Left colon (tissue), 2 donors: ENCODE results near the gene ADH5. TPM values are rescaled to one million over a fixed set of nuclear protein-coding genes. Genes with fewer than 3 reads are reported as not detected.
"Not testable (repeated sequence)": the region's sequence is repeated elsewhere in the genome, so short reads cannot be mapped to it uniquely, and the experiment has no call there.

Source experiments
- ATAC-seq: fragments of 200-7000 bp; cut with Tn5 transposase; one replicate; pipeline ENCODE4 v1.9.1; 2020; ENCODE audit warnings: mild to moderate bottlenecking, moderate library complexity
- DNase-seq, 2 donors: peaks; one replicate each; pipeline ENCODE4 v3.0.0-alpha.2; 2020
- intact Hi-C, 2 donors: fragments of 100-400 bp; cut with DNase I in 1 of 2; cut with micrococcal nuclease in 1 of 2; formaldehyde crosslinking; loops; one replicate each; pipeline versions ENCODE4 v1.11.2 to v1.14.0; 2022; cut with DNase I, micrococcal nuclease
- long read RNA-seq: library from polyadenylated mRNA; unstranded; transcript quantifications from one replicate; pipeline ENCODE4 v2.0.0, GENCODE V29; 2021
- total RNA-seq, 2 donors: library from RNA; stranded (reverse); fragmentation: NEBNext Ultra II Directional; extraction: Animal tissue kit (Norgen Biotek cat#: 25700); gene quantifications; one replicate each; pipeline ENCODE4 v1.2.1, GENCODE V29; 2021
- donor health status: DM: no; HTN: no; CAD: no.
- donor health status: DM: yes; HTN: yes; CAD: no.

The ADH5 gene
- total RNA-seq: 100 to 1,000 TPM; 207 to 222 TPM
- long read RNA-seq, transcript ADH5-201 (9 exons, 2,615 nt): major isoform, 178 of 196 reads
- long read RNA-seq, partial matches to known transcripts: 11 of 196 reads
- long read RNA-seq, other reads (novel, unspliced or antisense): 7 of 196 reads

GRCh38 chr4:99088481-99089365 is at the start of gene ADH5:
TSS of gene ADH5 (minus strand) at chr4:99088788. CDS start at chr4:99088700, 88 bp downstream.
- DNase-seq (peak; percentile 91 to 93), ATAC-seq (peak; percentile 83)
- intact Hi-C loops: no loop called here

GRCh38 chr4:99136329-99136728 is 47.7 kb upstream of the ADH5 start:
- intact Hi-C loops: no loop called here
- no peak for ATAC-seq
- no peak for DNase-seq

GRCh38 chr4:99135541-99136162 is 47.1 kb upstream of the ADH5 start:
- no peak for DNase-seq
- intact Hi-C loops: no loop called here
- no peak for ATAC-seq

DNA sequence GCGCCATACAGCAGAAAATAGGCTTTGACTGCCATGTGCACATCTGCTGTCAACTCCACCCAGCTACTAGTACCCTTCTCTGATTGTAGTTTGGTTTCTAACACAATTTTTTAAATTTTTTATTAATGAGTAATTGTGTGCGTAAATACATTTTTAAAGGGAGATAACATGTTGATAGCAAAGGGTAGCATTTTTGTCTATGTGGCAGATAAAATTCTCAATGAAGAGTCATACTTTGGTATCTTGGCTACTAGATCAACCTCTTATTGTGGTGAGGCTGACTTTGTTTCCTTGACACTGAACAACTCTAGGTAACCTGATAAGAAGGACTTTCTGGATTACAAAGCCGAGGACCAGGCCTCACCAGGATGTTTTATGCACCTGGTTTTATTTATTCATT is 46.0 kb upstream of the ADH5 start:
- no peak for ATAC-seq

GRCh38 chr4:99131378-99131777 is 42.8 kb upstream of the ADH5 start:
- ATAC-seq (peak; percentile 90), DNase-seq (no peak)
- intact Hi-C loops: no loop called here

More for the DNA sequence above, 46.0 kb upstream of the ADH5 start:
- intact Hi-C loops: no loop called here
- no peak for DNase-seq

DNA sequence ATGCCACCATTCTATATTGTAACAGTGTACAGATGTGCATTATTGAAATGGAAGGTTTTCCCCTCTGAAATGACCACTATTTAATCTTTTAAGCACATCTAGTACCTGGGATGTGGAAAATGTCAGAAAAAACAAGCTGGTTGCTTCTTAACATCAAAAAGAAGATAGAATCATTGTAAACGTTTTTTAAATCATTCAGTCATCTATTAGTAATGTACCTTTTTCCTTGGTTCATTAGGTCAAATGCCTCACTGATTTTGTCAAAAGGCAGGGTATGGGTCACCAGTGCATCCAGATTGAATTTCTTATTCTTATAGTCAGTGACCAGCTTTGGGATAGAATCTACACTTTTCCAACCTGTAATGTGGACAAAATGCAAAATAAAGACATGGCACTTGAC is 37.8 kb upstream of the ADH5 start:
- ATAC-seq (no peak), DNase-seq (no peak)
- intact Hi-C loops: no loop called here

DNA sequence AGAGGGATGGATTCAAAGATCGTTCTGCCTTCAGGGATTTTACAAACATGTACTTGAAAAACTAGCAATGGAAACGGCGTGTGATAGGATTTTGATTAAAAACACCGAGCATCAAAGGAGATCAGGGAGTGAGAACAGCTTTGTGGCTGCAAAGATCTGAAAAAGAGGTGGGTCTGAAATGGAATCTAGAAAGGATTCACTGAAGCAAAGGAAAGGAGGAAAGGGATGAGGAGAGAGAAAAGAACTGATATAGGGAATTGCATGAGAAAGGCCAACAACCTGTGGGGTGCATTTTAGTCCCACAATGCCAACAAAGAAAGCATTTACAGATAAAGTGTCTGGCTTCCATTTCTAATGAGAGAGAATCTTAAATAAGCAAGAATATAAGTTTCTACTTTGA is 32.4 kb upstream of the ADH5 start:
- DNase-seq: no peak
- intact Hi-C loops: no loop called here
- ATAC-seq: no peak

DNA sequence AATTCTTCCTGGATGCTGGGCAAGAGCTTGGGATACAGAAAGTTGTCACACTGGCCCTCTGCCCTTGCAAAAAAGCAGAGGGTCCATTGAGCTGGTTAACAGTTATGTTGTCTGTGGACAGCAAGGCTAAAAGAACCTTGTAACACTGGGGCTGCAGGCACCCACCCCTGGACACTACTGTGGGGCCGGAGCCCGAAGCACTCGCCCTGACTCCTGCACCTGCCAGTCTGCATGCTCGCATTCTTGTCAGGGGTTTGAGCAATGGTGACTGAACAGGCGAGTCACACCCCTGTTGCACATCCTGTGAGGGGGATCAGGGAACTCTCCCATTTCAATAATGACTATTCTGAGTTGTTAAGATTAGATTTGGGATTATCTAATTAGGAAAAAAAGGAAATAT is 31.9 kb upstream of the ADH5 start:
- intact Hi-C loops: no loop called here
- ATAC-seq (no peak), DNase-seq (no peak)

DNA sequence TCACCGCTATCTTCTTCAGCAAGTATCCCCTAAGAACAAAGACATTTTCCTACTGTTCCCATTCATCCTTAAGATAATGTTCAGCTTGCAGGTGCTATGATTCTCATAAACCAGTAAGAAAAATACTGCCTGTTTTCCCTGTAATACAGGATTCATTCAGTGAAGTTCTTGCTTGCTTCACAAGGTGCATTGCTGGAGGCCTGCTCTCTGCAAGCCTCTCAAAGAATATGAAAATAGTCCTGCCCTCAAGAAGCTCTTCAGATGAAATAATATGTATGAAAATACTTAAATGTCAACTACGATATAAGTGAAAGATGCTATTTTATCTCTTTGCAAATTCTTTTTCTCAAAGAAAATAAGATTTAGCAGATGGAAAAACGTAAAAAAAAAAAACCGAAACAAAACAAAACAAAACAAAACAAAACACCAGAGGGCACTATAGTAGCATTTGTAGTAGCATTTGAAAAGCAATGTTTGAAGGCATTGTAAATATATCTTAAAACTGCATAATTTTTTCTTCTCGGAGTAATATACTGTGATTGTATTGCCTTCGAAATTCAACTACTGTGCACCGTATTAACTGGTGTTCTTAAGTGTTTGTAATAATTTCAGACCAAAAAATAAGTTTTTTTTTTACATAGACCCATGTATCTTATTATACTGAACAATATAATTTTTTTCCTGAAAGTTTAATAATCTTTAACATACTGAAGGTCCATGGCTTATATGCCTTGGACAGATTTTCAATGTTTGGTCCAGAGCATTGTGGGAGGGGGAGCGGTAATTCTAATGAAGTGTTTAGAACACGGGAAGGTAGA is 29.5 kb upstream of the ADH5 start:
- DNase-seq: no peak
- intact Hi-C loops: loop anchor here in 1 of 2 donors (5.0 to 10.0 kb wide), 2 partner anchors 289 to 347 kb away; no protein-coding TSS in a partner anchor
- ATAC-seq: peak; percentile 51

- ATAC-seq, DNase-seq: not testable (repeated sequence)
- intact Hi-C loops: loop anchor here in 1 of 2 donors (5.0 to 10.0 kb wide), 2 partner anchors 290 to 348 kb away; no protein-coding TSS in a partner anchor
These were observed 28.7 kb upstream of the ADH5 start for GRCh38 chr4:99117122-99117841.

GRCh38 chr4:99109286-99109685 is 20.7 kb upstream of the ADH5 start:
- intact Hi-C loops, DNase-seq, ATAC-seq: not testable (repeated sequence)

- DNase-seq (no peak), ATAC-seq (no peak)
- intact Hi-C loops: no loop called here
These were observed 15.6 kb upstream of the ADH5 start for GRCh38 chr4:99104153-99104552.

DNA sequence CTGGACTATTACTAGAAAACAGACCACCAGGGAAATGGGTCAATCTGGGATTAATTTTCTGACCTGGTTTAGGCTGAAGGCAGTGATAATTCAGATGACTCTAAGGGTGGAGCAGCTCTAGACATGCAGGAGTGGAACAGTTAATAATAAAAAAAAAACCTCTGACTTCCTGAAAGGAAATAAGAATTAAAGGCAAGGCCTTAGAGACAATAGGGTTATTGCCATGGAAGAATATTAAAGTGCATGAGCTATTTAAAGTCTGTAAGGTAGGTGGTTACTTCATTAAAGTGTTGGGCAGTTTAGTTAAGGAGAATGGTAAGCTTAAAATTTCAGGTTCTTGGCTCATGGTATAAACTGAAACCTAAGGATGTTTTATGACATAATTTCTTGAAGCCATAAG is 14.6 kb upstream of the ADH5 start:
- ATAC-seq: peak; percentile 34
- intact Hi-C loops: no loop called here
- DNase-seq: no peak

DNA sequence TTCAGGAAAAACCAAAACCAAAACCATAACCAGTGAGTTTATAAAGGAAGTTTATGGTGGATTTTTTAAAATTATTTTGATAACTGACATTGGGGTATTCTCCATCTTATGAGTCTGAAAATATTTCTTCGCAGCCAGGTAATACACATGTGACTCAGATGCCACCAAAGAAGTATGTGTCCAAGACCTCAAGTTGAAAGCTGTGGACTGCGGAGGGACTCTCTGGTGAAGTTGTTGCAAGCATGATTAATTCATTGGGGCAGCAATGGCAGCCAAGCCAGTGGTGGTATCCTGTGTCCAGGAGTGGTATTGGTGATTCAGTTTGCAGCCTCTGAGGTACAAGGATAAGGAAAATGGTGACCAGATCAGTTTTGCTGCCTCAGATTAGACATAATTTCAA is 14.0 kb upstream of the ADH5 start:
- ATAC-seq (no peak), DNase-seq (no peak)
- intact Hi-C loops: no loop called here

- intact Hi-C loops: no loop called here
- DNase-seq (no peak), ATAC-seq (no peak)
These were observed 12.3 kb upstream of the ADH5 start for GRCh38 chr4:99100876-99101275.

DNA sequence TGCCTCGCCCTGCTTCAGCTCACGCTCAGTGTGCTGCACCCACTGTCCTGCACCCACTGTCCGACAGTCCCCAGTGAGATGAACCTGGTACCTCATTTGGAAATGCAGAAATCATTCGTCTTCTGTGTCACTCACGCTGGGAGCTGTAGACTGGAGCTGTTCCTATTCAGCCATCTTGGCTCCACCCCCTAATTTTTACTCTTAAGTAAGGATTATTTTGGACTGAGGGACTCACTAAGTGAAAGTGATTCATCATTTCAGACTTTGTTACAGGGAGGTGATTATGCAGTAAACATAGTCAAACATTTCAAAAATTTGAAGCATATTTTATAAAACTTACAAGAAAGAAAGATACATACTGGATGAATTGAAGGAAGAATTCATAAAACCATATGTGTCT is 11.2 kb upstream of the ADH5 start:
- ATAC-seq, intact Hi-C loops, DNase-seq: not testable (repeated sequence)

GRCh38 chr4:99099311-99099710 is 10.7 kb upstream of the ADH5 start:
- no peak for ATAC-seq
- no peak for DNase-seq
- intact Hi-C loops: no loop called here

DNA sequence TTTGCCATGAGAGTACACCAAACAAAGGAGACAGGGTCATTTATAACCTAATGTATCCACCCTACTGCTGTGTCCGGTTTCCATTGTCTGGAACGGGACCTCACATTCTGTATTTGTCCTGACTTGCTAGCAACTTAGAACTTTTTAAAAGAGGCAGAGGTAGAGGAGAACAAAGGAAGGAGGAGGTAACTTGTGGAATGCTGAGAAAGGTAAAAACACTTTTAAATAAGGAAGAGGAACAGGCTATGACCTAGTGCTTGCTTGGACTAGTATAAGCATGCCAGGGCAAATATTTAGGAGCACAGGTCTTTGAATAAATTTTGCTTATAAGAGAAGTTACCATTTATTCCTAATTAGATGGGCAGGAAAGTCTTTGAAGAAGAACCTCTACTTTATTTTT is 3.3 kb upstream of the ADH5 start:
- intact Hi-C loops, ATAC-seq, DNase-seq: not testable (repeated sequence)
